NCI-H748 (cell line): Measurements from ENCODE around the gene CYP46A1.
"Not testable (repeated sequence)": the region's sequence is repeated elsewhere in the genome, so short reads cannot be mapped to it uniquely, and the experiment has no call there.

Experiments used
- DNase-seq: peaks from one replicate; lab custom pipeline; 2025; ENCODE audit not compliant: unreplicated experiment; lab: John Stamatoyannopoulos, UW

The CYP46A1 gene

DNA sequence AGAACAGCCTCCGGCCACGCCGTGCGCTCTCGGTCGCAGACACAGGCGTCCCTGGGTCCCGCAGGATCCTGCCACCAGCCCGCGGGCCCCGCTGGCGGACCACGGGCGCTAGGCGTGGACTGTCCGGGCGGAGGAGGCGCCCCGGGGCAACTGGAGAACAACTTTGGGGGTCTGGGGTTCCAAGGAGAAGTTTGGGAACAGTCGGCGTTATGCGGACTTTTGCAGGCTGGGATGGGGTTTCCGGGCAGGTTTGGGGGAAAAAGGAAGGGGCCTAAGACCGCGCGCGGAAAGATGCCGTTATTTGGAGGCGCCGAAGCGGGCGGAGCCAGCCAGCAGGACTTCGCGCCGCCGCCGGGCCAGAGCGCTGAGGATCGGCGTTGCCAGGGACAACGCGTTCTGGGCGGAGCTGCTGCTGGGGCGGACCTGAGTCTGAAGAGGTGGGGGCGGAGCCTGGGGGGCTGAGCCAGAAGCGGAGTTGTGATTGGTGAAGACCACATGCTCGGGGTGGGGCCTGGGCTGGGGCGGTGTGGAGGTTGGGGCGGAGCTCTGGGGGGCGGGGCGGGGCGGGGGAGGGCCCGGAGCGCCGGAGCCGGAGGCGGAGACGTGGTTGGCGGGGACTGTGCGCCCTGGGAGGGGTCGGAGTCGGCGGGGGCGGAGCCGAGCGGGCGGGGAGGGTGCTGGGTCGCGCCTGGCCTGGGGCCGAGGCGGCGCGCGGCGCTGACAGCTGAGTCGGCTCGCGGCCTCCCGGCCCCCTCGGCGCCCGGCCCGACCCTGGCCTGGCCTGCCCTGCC lies at the start of gene CYP46A1:
Gene CYP46A1, plus strand, starts transcription at position 680 of the 791 bp plus-strand sequence. CDS start 120 bp downstream, outside the sequence.
- peak; percentile 99 for DNase-seq

- DNase-seq = no peak
Measured at GRCh38 chr14:99634443-99634842, 49.7 kb upstream of the CYP46A1 start.

GRCh38 chr14:99635116-99635515 lies 49.0 kb upstream of the CYP46A1 start:
- no peak for DNase-seq

- no peak for DNase-seq
Measured at GRCh38 chr14:99636487-99636886, 47.6 kb upstream of the CYP46A1 start.

DNA sequence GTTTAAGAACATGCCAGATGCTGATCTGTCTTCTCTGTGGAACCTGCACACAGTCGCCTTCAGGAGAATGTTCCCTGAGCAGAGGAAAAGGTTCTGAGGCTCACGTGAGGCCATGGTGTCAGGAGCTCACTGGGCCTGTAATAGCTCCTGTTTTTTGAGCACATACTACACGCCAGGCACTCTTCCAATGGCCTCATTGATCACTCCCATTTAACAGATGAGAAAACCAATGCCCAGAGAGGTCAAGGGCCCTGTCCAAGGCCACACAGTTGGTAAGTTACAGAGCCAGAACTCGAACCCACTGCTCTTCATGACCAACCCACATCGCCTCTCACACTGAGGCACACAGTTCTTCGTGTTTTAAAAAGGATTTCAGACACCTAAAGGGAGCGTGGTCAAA lies 46.5 kb upstream of the CYP46A1 start:
- DNase-seq = no peak

GRCh38 chr14:99642771-99643170 lies 41.3 kb upstream of the CYP46A1 start:
- not testable (repeated sequence) for DNase-seq

- DNase-seq = no peak
Measured at GRCh38 chr14:99643343-99643742, 40.8 kb upstream of the CYP46A1 start.

DNA sequence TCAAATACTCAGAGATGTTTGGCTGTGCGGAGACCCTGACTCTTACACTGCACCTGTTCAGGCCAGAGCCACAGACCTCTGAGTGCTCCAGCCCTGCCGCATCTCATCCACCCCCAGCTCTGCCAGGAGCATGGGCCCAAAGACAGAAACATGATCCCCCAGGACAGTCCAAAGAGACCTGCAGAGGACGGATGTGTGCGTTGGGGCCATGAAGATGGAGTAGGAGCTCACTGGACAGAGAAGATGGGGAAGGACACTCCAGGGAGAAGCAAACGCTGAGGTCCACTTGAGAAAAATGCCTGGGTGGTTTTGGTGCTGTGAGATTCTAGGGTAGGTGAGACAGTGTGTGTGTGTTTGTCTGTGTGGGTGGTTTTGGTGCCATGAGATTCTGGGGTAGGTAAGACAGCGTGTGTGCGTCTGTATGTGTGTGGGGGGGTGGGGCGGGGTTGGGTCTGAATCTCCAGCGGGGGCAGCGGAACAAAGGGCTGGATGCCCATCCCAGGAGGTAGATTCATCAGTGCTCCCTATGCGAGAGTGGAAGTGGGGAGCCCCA lies 40.0 kb upstream of the CYP46A1 start:
- DNase-seq = no peak

DNA sequence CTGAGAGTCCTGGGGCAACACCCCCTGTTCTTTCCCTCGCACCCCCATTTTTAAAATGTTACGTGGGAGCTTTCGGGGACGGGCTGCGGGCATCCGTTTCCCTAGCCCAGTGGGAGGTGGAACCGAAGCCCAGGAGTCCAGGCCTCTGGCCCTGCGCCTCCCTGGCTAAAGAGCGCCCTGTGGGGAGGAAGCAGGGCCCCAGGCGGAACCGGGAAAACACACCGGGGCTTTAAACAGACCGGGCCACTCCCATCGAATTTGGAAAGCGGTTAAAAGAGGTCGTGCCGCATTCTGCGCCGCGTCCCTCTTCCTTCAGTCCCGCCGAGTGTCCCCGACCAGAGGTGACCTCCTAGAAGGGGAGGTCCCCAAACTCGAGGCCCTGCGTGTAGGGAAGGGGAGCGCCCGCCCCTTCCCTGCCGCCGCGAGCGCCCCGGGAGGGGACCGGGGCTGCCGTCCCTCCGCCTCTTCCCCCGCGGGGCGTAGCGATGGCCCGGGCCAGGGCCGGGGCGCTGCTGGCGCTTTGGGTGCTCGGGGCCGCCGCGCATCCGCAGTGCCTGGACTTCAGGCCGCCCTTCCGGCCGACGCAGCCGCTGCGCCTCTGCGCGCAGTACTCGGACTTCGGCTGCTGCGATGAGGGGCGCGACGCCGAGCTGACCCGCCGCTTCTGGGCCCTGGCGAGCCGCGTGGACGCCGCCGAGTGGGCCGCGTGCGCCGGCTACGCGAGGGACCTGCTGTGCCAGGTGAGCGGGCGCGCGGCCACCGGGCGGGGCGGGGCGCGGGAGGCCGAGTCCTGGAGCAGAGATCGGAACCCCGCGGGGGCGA lies 39.2 kb upstream of the CYP46A1 start, which contains the start of gene HHIPL1:
Gene HHIPL1, plus strand, starts transcription at position 407 of the 822 bp plus-strand sequence. Its CDS starts 79 bp downstream, at position 486.
- DNase-seq = no peak

GRCh38 chr14:99645545-99646505 lies 38.3 kb upstream of the CYP46A1 start:
- DNase-seq = peak; percentile 17

DNA sequence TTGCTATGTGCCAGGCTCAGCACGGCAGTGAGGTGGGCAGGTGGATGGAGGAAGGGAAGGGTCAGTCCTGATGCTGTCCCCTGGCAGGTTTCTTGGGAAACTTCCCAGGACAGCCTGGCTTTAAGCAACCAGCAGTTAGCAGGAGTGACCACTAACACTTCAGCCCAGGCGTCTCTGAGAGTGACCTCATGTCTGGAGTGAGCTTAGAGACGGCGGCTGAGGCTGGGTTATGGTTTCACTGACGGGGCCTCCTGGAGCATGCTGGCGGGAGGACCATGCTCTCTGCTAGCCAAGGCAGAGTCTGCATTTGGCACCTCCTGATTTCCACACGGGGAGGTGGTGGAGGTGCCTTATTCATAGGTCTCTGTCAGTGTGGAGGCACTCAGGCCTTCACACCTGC lies 36.7 kb upstream of the CYP46A1 start:
- DNase-seq = no peak

DNA sequence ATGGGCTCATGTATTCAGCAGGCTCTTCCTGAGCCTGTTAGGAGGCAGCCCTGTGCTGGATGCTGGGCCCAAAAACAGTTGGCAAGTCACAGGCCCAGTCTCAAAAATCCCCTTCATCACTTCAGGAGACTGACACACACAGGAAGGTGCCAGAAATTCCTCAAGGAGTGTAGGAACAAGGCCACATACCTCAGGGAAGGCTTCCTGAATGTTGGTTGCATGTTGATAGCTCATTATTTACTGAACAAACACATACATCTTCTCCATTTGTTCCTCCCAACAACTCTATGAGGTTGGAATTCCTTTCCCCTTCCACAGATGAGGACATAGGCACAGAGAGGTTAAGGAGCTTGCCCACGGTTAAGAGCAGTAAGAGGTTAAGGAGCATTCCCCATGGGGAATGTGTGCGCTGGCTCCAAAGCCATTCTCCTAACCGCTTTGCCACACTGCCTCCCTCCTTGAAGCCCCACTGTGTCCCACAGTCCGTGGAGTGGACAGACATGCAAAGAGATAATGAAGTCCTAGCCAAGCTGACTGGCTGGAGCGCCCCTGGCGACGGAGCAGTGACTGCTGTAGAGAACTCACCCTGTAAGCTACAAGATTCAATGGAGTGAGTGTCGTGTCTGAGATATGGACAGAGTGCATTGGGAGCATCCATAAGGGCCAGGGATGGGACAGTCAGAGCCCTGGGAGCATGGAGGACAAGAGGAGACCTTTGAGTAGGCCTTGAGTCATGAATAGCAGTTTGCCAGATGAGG lies 35.9 kb upstream of the CYP46A1 start:
- no peak for DNase-seq

- no peak for DNase-seq
Measured at GRCh38 chr14:99649219-99649618, 34.9 kb upstream of the CYP46A1 start.

GRCh38 chr14:99649643-99650042 lies 34.5 kb upstream of the CYP46A1 start:
- DNase-seq = peak; percentile 24

DNA sequence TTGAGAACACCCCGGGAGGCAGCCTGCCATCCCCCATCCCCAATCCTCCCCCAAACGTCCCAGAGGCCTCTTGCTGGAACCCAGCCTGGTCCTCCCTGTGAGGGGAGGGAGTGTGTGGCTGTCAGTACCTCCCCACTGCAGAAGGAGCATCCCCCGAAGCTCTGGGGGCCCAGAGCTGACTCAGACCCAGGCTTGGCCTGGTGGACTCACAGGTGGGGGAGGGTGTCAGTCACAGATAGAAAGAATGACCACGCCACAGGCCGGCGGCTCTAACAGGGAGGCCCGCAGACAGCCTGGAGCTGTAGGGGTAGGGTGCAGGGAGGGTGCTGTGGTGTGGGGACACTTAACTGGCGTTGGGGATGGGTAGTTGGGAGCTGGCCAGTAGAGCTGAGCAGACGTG lies 33.9 kb upstream of the CYP46A1 start:
- no peak for DNase-seq

DNA sequence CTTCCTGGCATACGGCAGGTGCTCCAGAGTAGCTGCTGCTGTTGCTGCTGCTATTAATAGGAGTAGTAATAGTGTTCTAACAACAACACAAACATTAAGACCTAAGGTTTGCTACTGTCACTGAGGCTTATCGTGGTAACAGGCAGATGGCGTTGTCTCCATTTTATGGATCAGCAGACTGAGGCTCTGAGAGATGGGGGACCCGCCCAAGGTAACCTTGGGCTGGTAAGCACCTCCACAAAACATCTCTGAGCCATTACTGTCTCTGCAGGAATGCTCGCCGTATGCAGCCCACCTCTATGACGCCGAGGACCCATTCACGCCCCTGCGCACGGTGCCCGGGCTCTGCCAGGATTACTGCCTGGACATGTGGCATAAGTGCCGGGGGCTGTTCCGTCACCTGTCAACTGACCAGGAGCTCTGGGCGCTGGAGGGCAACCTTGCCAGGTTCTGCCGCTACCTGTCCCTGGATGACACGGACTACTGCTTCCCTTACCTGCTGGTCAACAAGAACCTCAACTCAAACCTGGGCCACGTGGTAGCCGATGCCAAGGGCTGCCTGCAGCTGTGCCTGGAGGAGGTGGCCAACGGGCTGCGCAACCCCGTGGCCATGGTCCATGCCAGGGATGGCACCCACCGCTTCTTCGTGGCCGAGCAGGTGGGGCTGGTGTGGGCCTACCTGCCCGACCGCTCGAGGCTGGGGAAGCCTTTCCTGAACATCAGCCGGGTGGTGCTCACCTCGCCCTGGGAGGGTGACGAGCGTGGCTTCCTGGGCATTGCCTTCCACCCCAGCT lies 31.9 kb upstream of the CYP46A1 start:
- DNase-seq = no peak

DNA sequence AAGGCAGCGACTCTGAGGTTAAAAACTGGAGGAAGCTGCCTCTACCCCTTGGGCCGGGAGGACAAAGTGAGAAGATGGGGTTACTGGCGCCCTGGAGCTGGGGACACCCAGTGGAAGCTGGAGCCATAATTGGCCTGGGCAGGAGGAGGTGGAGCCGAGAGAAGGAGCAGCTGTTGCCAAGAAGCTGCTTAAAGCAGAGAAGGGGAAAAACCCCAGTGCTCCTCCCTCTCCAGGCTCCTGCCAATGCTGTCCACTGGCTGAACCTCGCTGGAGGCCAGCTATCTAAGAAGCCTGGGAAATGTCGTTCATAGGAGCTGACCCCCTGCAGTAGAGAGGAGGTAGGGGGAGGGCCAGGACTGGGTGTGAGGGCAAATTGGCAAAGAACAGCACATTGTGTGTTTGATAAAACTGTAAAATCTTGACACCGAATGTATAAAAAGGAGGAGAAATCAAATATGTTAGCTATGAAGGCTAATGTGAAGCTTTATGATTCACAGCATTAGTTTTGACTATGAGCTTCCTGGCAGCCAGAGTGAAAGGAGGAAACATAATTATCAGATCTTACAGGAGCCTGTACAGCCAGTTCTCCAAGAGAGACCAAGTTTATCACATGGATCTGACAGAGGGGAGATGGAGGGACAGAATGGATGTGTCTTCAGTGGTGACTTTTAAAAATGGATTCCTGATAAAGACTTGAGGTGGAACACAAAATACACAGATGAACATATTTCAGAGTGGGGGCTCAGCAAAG lies 29.7 kb upstream of the CYP46A1 start:
- DNase-seq = no peak

- no peak for DNase-seq
Measured at GRCh38 chr14:99655521-99655920, 28.6 kb upstream of the CYP46A1 start.
